Measurements from ENCODE around the gene CCDC51. TPM values are rescaled to one million over a fixed set of nuclear protein-coding genes. Genes with fewer than 3 reads are reported as not detected.

The CCDC51 gene
- total RNA-seq, 1 experiment from 2014 or later = 27.8 TPM

GRCh38 chr3:48395714-48396113, 44.2 kb downstream of the CCDC51 start:
- H3K9me2 ChIP-seq (replicated peaks; ENCODE audit: low read length) = no peaks in the 10 kb centered on the region
- no peaks in the 10 kb centered on the region for H3K9me3 ChIP-seq (ENCODE audit: low read length)
- DNase-seq (no peak), ATAC-seq (no peak)
- no peak overlapping the region for H3K4me3 ChIP-seq (ENCODE audit: low read length)
- no peaks in the 10 kb centered on the region for H3K4me1 ChIP-seq (ENCODE audit: insufficient read depth, low read length)
- no peaks in the 10 kb centered on the region for H3K79me2 ChIP-seq (ENCODE audit: low read length)
- intact Hi-C loops (cut with micrococcal nuclease) = no loop called here
- no peak overlapping the region for H3K27ac ChIP-seq (ENCODE audit: low read length)
- H3K4me2 ChIP-seq (ENCODE audit: low read length) = no peak overlapping the region
- CTCF ChIA-PET = interaction anchor here (1.1 kb wide), 1 partner anchor 40 kb away, joined by 4 read pairs; no protein-coding TSS in a partner anchor
- H3F3A ChIP-seq (ENCODE audit: low read length, unreplicated experiment) = no peaks in the 10 kb centered on the region
- H3K27me3 ChIP-seq (ENCODE audit: low read length) = no peaks in the 10 kb centered on the region
- H3K9ac ChIP-seq (ENCODE audit: low read length) = no peak overlapping the region
- POLR2A ChIA-PET (ENCODE audit: unreplicated experiment) = no interaction called here
- BruUV-seq (replicated peaks) = no TSS peak
- H2AFZ ChIP-seq (ENCODE audit: low read length) = no peak overlapping the region
- TF ChIP-seq EZH2phosphoT487 (IDR thresholded peaks at IDR 0.05; ENCODE audit: borderline replicate concordance, low read length) = no peak
- no peaks in the 10 kb centered on the region for H4K20me1 ChIP-seq (ENCODE audit: low read length)
- H3K36me3 ChIP-seq (ENCODE audit: low read depth, low read length) = no peaks in the 10 kb centered on the region

DNA sequence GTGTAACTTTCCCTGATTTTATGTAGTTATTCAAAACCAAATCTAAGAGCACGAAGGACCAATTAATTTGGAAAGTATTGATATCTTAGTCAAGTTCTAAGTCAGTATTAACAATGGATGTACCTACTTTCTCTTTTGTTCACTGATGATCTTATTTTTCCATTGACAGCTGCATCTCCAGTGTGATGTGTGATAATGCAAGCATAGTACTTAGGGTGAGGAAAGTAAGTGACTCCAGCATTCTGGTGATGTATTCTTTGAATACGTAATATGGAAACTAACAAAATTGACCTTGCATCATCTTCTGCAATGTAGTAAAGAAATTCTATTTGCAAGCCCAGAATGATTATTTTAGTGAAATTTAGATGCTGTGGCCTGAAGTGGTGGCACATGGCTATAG, 45.5 kb downstream of the CCDC51 start:
- H3K27me3 ChIP-seq (ENCODE audit: low read length) = no peaks in the 10 kb centered on the region
- H3K27ac ChIP-seq (ENCODE audit: low read length) = no peak overlapping the region
- POLR2A ChIA-PET (ENCODE audit: unreplicated experiment) = no interaction called here
- no TSS peak for BruUV-seq (replicated peaks)
- H3F3A ChIP-seq (ENCODE audit: low read length, unreplicated experiment) = no peaks in the 10 kb centered on the region
- no peak for TF ChIP-seq EZH2phosphoT487 (IDR thresholded peaks at IDR 0.05; ENCODE audit: borderline replicate concordance, low read length)
- no peak overlapping the region for H3K9ac ChIP-seq (ENCODE audit: low read length)
- no peak overlapping the region for H2AFZ ChIP-seq (ENCODE audit: low read length)
- DNase-seq (no peak), ATAC-seq (no peak)
- H3K9me2 ChIP-seq (replicated peaks; ENCODE audit: low read length) = no peaks in the 10 kb centered on the region
- no peaks in the 10 kb centered on the region for H3K79me2 ChIP-seq (ENCODE audit: low read length)
- no peaks in the 10 kb centered on the region for H3K9me3 ChIP-seq (ENCODE audit: low read length)
- no peaks in the 10 kb centered on the region for H3K4me1 ChIP-seq (ENCODE audit: insufficient read depth, low read length)
- CTCF ChIA-PET = no interaction called here
- no peak overlapping the region for H3K4me2 ChIP-seq (ENCODE audit: low read length)
- no peak overlapping the region for H3K4me3 ChIP-seq (ENCODE audit: low read length)
- no peaks in the 10 kb centered on the region for H4K20me1 ChIP-seq (ENCODE audit: low read length)
- H3K36me3 ChIP-seq (ENCODE audit: low read depth, low read length) = no peaks in the 10 kb centered on the region
- intact Hi-C loops (cut with micrococcal nuclease) = no loop called here

DNA sequence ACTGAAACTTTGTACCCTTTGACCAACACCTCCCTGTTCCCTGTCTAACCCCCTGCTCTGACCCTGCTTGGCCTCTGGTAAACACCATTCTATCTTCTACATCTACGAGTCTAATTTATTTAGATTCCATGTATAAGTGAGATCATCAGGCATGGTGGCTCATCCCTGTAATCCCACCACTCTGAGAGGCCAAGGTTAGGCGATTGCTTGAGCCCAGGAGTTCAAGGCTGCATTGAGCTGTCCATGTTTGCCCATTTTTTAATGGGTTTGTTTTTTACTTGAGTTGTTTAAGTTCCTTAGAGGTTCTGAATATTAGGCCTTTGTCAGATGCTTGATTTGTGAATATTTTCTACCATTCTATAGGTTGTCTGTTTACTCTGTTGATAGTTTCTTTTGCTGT, 51.0 kb downstream of the CCDC51 start:
- CTCF ChIA-PET = interaction anchor here (1.1 to 1.9 kb wide), 2 partner anchors 12 to 47 kb away, joined by 4 to 7 read pairs; no protein-coding TSS in a partner anchor
- no peak for DNase-seq
- Histone ChIP-seq H3K27ac (ENCODE audit: low read length) (no peak overlapping the region), H3K9ac (ENCODE audit: low read length) (no peak overlapping the region), H3K9me2 (replicated peaks; ENCODE audit: low read length) (no peaks in the 10 kb centered on the region), H2AFZ (ENCODE audit: low read length) (no peak overlapping the region), H3K27me3 (ENCODE audit: low read length) (peaks cover 16% of the 10 kb centered on the region; the same call in 1 of the 2 replicates), H3K36me3 (ENCODE audit: low read depth, low read length) (no peaks in the 10 kb centered on the region; the same call in 1 of the 2 replicates), H3K4me1 (ENCODE audit: insufficient read depth, low read length) (no peaks in the 10 kb centered on the region), H3K79me2 (ENCODE audit: low read length) (no peaks in the 10 kb centered on the region), H3K4me3 (ENCODE audit: low read length) (no peak overlapping the region), H4K20me1 (ENCODE audit: low read length) (no peaks in the 10 kb centered on the region), H3K9me3 (ENCODE audit: low read length) (peaks cover 8% of the 10 kb centered on the region; the same call in 1 of the 2 replicates), H3K4me2 (ENCODE audit: low read length) (no peak overlapping the region), H3F3A (ENCODE audit: low read length, unreplicated experiment) (no peaks in the 10 kb centered on the region)
- no peak for ATAC-seq
- TF ChIP-seq, protein P1, sequence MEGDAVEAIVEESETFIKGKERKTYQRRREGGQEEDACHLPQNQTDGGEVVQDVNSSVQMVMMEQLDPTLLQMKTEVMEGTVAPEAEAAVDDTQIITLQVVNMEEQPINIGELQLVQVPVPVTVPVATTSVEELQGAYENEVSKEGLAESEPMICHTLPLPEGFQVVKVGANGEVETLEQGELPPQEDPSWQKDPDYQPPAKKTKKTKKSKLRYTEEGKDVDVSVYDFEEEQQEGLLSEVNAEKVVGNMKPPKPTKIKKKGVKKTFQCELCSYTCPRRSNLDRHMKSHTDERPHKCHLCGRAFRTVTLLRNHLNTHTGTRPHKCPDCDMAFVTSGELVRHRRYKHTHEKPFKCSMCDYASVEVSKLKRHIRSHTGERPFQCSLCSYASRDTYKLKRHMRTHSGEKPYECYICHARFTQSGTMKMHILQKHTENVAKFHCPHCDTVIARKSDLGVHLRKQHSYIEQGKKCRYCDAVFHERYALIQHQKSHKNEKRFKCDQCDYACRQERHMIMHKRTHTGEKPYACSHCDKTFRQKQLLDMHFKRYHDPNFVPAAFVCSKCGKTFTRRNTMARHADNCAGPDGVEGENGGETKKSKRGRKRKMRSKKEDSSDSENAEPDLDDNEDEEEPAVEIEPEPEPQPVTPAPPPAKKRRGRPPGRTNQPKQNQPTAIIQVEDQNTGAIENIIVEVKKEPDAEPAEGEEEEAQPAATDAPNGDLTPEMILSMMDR (conservative IDR thresholded peaks at IDR 0.05; ENCODE audit: low read depth, low read length) = no peak
- TF ChIP-seq EZH2phosphoT487 (IDR thresholded peaks at IDR 0.05; ENCODE audit: borderline replicate concordance, low read length) (no peak), EZH2 (IDR thresholded peaks at IDR 0.05; ENCODE audit: low read length, unreplicated experiment) (no peak)
- POLR2A ChIA-PET (ENCODE audit: unreplicated experiment) = no interaction called here
- intact Hi-C loops (cut with micrococcal nuclease) = no loop called here
- no TSS peak for BruUV-seq (replicated peaks)

- peak; percentile 74; the same call in 1 of the 2 replicates for ATAC-seq
- Histone ChIP-seq H3K4me1 (ENCODE audit: insufficient read depth, low read length) (no peaks in the 10 kb centered on the region), H3K27me3 (ENCODE audit: low read length) (peaks cover 27% of the 10 kb centered on the region), H2AFZ (ENCODE audit: low read length) (no peak overlapping the region), H3K9me2 (replicated peaks; ENCODE audit: low read length) (no peaks in the 10 kb centered on the region), H3K4me2 (ENCODE audit: low read length) (no peak overlapping the region), H4K20me1 (ENCODE audit: low read length) (no peaks in the 10 kb centered on the region), H3K27ac (ENCODE audit: low read length) (no peak overlapping the region), H3K36me3 (ENCODE audit: low read depth, low read length) (no peaks in the 10 kb centered on the region; the same call in 1 of the 2 replicates), H3K79me2 (ENCODE audit: low read length) (no peaks in the 10 kb centered on the region), H3F3A (ENCODE audit: low read length, unreplicated experiment) (no peaks in the 10 kb centered on the region), H3K9me3 (ENCODE audit: low read length) (peaks cover 8% of the 10 kb centered on the region; the same call in 1 of the 2 replicates), H3K4me3 (ENCODE audit: low read length) (no peak overlapping the region), H3K9ac (ENCODE audit: low read length) (no peak overlapping the region)
- TF ChIP-seq, protein P1 (conservative IDR thresholded peaks at IDR 0.05; ENCODE audit: low read depth, low read length) = no peak
- no peak for TF ChIP-seq EZH2 (IDR thresholded peaks at IDR 0.05; ENCODE audit: low read length, unreplicated experiment)
- no peak for TF ChIP-seq EZH2phosphoT487 (IDR thresholded peaks at IDR 0.05; ENCODE audit: borderline replicate concordance, low read length)
- intact Hi-C loops (cut with micrococcal nuclease) = no loop called here
- DNase-seq = peak; percentile 44
- POLR2A ChIA-PET (ENCODE audit: unreplicated experiment) = no interaction called here
- CTCF ChIA-PET = interaction anchor here (1.9 kb wide), 1 partner anchor 13 kb away, joined by 7 read pairs; no protein-coding TSS in a partner anchor
- no TSS peak for BruUV-seq (replicated peaks)
Measured at GRCh38 chr3:48387634-48388033, 52.3 kb downstream of the CCDC51 start.
